ENCODE data around the gene CPNE5. TPM values are rescaled to one million over a fixed set of nuclear protein-coding genes. Genes with fewer than 3 reads are reported as not detected.

Gene CPNE5
- total RNA-seq, 1 donor from 2014 or later: 1.2 TPM

DNA sequence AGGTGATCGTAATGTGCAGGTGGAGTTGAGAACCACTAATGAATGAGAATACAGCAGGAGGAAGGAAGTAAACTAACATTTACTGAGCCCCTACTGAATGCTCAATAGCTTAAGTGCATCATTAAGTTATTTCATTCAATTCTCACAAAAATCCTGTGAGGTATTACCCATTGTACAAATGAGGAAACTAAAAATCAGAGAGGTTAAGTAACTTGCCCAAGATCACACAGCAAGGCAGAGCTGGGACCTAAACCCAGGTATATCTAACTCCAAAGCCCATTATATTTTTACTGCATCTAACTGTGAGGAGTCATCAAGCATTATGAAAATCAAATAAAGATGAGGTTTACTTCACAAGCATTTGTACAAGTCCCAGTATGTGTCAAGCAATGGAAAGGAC lies 35.3 kb downstream of the CPNE5 start:
- peaks cover 9% of the 10 kb centered on the region for H3K4me1 Mint-ChIP-seq
- TF ChIP-seq, protein P1, sequence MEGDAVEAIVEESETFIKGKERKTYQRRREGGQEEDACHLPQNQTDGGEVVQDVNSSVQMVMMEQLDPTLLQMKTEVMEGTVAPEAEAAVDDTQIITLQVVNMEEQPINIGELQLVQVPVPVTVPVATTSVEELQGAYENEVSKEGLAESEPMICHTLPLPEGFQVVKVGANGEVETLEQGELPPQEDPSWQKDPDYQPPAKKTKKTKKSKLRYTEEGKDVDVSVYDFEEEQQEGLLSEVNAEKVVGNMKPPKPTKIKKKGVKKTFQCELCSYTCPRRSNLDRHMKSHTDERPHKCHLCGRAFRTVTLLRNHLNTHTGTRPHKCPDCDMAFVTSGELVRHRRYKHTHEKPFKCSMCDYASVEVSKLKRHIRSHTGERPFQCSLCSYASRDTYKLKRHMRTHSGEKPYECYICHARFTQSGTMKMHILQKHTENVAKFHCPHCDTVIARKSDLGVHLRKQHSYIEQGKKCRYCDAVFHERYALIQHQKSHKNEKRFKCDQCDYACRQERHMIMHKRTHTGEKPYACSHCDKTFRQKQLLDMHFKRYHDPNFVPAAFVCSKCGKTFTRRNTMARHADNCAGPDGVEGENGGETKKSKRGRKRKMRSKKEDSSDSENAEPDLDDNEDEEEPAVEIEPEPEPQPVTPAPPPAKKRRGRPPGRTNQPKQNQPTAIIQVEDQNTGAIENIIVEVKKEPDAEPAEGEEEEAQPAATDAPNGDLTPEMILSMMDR (IDR thresholded peaks at IDR 0.05; ENCODE audit: unreplicated experiment): no peak
- H3K27me3 Mint-ChIP-seq (ENCODE audit: low read depth): peaks cover 31% of the 10 kb centered on the region
- H3K4me3 Mint-ChIP-seq: no peak overlapping the region
- H3K9me3 Mint-ChIP-seq: no peaks in the 10 kb centered on the region
- H3K27ac Mint-ChIP-seq: no peak overlapping the region
- no peaks in the 10 kb centered on the region for H3K36me3 Mint-ChIP-seq
- DNase-seq (ENCODE audit: low spot score in 2 of 2, unreplicated experiment in 2 of 2): no peak

DNA sequence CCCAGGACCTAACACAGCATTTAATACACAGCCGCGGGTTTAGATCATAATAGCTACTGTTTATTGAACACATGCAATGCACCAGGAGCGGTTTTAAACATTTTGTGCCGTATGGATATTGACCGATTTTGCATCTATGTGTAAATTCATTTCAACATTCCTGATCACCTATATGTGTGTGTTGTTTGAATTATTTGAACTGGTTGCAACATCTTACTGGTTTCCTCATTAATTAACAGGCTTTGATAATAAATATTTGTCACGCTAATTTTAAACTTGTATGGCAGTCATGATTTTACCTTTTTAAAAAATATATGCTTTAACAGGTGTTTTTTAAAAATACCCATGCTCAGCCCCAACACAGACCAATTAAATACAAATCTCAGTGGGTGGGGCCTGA lies 35.8 kb downstream of the CPNE5 start:
- Mint-ChIP-seq H3K9me3 (no peaks in the 10 kb centered on the region), H3K27ac (no peak overlapping the region), H3K4me3 (no peak overlapping the region), H3K36me3 (no peaks in the 10 kb centered on the region), H3K27me3 (ENCODE audit: low read depth) (peaks cover 29% of the 10 kb centered on the region), H3K4me1 (peaks cover 9% of the 10 kb centered on the region)
- no peak for DNase-seq (ENCODE audit: low spot score in 2 of 2, unreplicated experiment in 2 of 2)
- TF ChIP-seq, protein P1 (IDR thresholded peaks at IDR 0.05; ENCODE audit: unreplicated experiment): no peak

DNA sequence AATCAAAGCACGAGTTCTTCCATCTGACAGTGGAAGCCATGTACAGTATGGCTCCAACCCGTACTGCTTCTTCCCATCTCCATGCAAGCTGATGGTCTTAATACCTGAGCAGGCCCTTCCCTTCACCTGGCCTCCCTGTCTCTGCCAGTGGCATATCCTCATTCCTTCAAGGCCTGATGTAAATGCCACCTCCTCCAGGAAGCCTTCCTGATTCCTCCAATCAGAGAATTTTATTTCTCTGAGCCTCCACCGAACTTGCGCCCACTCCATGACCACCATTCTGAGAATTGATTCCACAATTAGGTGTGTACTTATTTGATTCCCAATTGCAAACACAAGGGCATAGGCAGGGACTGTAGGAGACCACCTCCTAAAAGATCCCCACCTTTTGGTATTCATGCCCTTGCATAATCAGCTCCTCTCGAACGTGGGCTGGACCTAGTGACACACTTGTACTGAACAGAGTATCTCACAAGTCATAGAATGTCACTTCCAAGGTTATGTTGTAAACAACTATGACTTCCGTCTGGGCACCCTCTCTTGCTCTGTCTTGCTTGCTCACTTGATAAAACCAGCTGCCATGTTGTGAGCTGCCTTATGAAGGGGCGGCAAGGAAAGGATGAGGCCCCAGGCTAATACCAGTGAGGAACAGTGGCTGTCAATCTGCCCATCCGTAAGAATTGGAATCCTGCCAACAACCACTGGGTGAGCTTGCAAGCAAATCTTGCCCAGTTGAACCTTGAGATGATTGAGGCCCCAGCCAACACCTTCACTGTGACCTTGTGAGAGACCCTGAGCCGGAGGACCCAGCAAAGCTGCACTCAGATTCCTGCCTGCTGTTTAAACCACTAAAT lies 38.8 kb downstream of the CPNE5 start:
- no peak overlapping the region for H3K27ac Mint-ChIP-seq
- H3K9me3 Mint-ChIP-seq: no peaks in the 10 kb centered on the region
- TF ChIP-seq, protein P1 (IDR thresholded peaks at IDR 0.05; ENCODE audit: unreplicated experiment): no peak
- no peaks in the 10 kb centered on the region for H3K36me3 Mint-ChIP-seq
- H3K4me1 Mint-ChIP-seq: peaks cover 9% of the 10 kb centered on the region
- H3K4me3 Mint-ChIP-seq: no peak overlapping the region
- peaks cover 9% of the 10 kb centered on the region for H3K27me3 Mint-ChIP-seq (ENCODE audit: low read depth)
- DNase-seq (ENCODE audit: low spot score in 2 of 2, unreplicated experiment in 2 of 2): no peak

DNA sequence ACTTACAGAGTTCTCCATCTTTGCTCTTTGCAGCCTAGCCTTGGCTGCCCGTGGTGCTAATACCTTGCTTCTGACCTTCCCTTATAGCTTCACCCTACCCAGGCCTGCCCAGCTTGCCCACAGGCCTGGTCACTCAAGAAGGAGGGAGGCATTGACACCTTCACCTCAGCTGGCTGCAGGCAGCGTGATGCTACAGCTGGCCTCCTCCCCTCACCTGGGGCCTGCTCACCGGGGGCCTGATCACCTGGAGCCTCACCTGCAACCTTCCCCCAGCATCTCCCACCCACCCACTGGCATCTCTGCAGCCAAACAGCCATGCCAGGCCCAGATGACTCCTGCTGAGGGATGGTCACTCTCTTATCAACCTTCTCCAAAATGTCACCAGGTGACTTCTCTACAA lies 40.4 kb downstream of the CPNE5 start:
- Mint-ChIP-seq H3K27ac (no peak overlapping the region), H3K4me1 (peaks cover 2% of the 10 kb centered on the region), H3K9me3 (no peaks in the 10 kb centered on the region)

DNA sequence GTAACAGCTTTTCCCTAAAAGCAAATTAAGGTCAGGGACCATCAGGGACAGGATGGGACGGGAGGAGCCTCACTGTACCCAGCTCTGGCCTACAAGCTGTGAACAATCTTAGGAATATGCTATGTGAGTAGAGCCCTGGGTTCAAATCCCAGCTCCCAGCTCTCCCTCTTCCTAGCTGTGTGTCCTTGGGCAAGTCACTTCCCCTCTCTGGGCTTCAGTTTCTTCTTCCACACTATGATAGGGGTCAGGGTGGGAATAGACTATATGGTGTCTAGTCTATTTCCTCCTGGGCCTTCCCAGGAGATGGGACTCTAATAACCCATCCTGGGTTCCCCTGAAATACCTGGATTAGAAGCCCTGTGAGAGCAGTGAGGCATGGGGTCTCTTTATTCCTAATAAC lies 41.6 kb downstream of the CPNE5 start:
- H3K27ac Mint-ChIP-seq: no peak overlapping the region
- H3K4me1 Mint-ChIP-seq: peaks cover 9% of the 10 kb centered on the region
- H3K9me3 Mint-ChIP-seq: no peaks in the 10 kb centered on the region
- no peaks in the 10 kb centered on the region for H3K36me3 Mint-ChIP-seq
- H3K4me3 Mint-ChIP-seq: no peak overlapping the region
- DNase-seq (ENCODE audit: low spot score in 2 of 2, unreplicated experiment in 2 of 2): no peak
- H3K27me3 Mint-ChIP-seq (ENCODE audit: low read depth): peaks cover 3% of the 10 kb centered on the region
- TF ChIP-seq, protein P1 (IDR thresholded peaks at IDR 0.05; ENCODE audit: unreplicated experiment): no peak

More for the DNA sequence above, 40.4 kb downstream of the CPNE5 start:
- peaks cover 3% of the 10 kb centered on the region for H3K27me3 Mint-ChIP-seq (ENCODE audit: low read depth)
- no peaks in the 10 kb centered on the region for H3K36me3 Mint-ChIP-seq
- no peak for DNase-seq (ENCODE audit: low spot score in 2 of 2, unreplicated experiment in 2 of 2)
- no peak overlapping the region for H3K4me3 Mint-ChIP-seq
- TF ChIP-seq, protein P1 (IDR thresholded peaks at IDR 0.05; ENCODE audit: unreplicated experiment): no peak
